Spleen (tissue), 11 donors: Measurements from ENCODE around the gene TPSD1. TPM values are rescaled to one million over a fixed set of nuclear protein-coding genes. Genes with fewer than 3 reads are reported as not detected.

Experiments used
- DNase-seq: peaks from one replicate; pipeline ENCODE4 v3.0.0-alpha.2; 2020
- H3K27ac ChIP-seq, 8 donors: fragments of 200-600 bp; sonication (generic) in 7 of 8; 1 replicate in 4 of 8; 2 replicates in 4 of 8; pipeline versions ENCODE4 v1.5.0 to v1.8.0; 2016 to 2021; ENCODE audit warnings: inconsistent platforms in 4 of 8, mild to moderate bottlenecking in 4 of 8, moderate library complexity in 1 of 8
- H3K27me3 ChIP-seq, 7 donors: fragments of 200-600 bp; sonication (generic) in 6 of 7; replicated peaks in 1 of 7; 1 replicate in 4 of 7; 2 replicates in 3 of 7; pipeline versions ENCODE4 v1.5.0 to v1.8.0; 2016 to 2021; ENCODE audit warnings: inconsistent platforms in 3 of 7, mild to moderate bottlenecking in 1 of 7
- H3K36me3 ChIP-seq, 6 donors: fragments of 200-600 bp; sonication (generic) in 5 of 6; 1 replicate in 4 of 6; 2 replicates in 2 of 6; pipeline versions ENCODE4 v1.5.0 to v1.8.0; 2016 to 2021; ENCODE audit warnings: inconsistent platforms in 2 of 6
- H3K4me1 ChIP-seq, 6 donors: fragments of 200-600 bp; sonication (generic) in 5 of 6; 1 replicate in 3 of 6; 2 replicates in 3 of 6; pipeline versions ENCODE4 v1.5.0 to v1.8.0; 2016 to 2021; ENCODE audit warnings: inconsistent platforms in 3 of 6
- H3K4me3 ChIP-seq, 8 donors: fragments of 200-600 bp; sonication (generic) in 7 of 8; 1 replicate in 4 of 8; 2 replicates in 4 of 8; pipeline versions ENCODE4 v1.5.0 to v1.8.0; 2016 to 2021; ENCODE audit warnings: inconsistent platforms in 4 of 8, mild to moderate bottlenecking in 4 of 8, moderate library complexity in 2 of 8
- H3K9me3 ChIP-seq, 8 donors: fragments of 200-600 bp; sonication (generic) in 7 of 8; 1 replicate in 4 of 8; 2 replicates in 4 of 8; pipeline versions ENCODE4 v1.5.0 to v1.8.0; 2016 to 2021; ENCODE audit warnings: inconsistent platforms in 4 of 8
- CTCF ChIP-seq, 11 experiments: fragments of 200-600 bp in 7 of 11; fragments of 450-650 bp in 4 of 11; sonication (generic) in 4 of 11; IDR thresholded peaks in 8 of 11; conservative IDR thresholded peaks in 3 of 11; 1 replicate in 7 of 11; 2 replicates in 4 of 11; pipeline versions ENCODE4 v1.4.0 to v1.8.0; 2016 to 2021; ENCODE audit warnings: antibody characterized with exemption in 11 of 11, inconsistent platforms in 4 of 11, mild to moderate bottlenecking in 1 of 11
- POLR2A ChIP-seq, 3 donors: fragments of 450-650 bp; IDR thresholded peaks; one replicate each; pipeline ENCODE4 v1.5.1; 2017; ENCODE audit warnings: antibody characterized with exemption in 3 of 3, mild to moderate bottlenecking in 1 of 3
- POLR2AphosphoS5 ChIP-seq, 3 donors: sonication (generic); formaldehyde crosslinking; IDR thresholded peaks; one replicate each; pipeline ENCODE4 v1.5.1; 2017; ENCODE audit warnings: antibody characterized with exemption in 3 of 3
- WGBS, 5 donors: extraction: QIAGEN DNeasy Blood & Tissue Kit in 3 of 5; methylation state at CpG; one replicate each; pipeline versions ENCODE4 v1.1.5 to v1.1.7; 2013 to 2018; 5-methylcytosine and 5-hydroxymethylcytosine counted together
- intact Hi-C: fragments of 100-400 bp; cut with DNase I; formaldehyde crosslinking; loops from one replicate; pipeline ENCODE4 v1.15.0; 2023; ENCODE audit warnings: low total_unique reads
- polyA plus RNA-seq, 3 donors: library from polyadenylated mRNA; stranded (reverse); fragments of 200-250 nt; gene quantifications; one replicate each; pipeline ENCODE4 v1.2.1, GENCODE V29; 2013
- total RNA-seq, 7 donors: library from RNA; depleted of rRNA in 3 of 7; stranded (reverse); fragments of >200 nt in 3 of 7; fragmentation: NEBNext Ultra II Directional in 4 of 7; extraction: Animal tissue kit (Norgen Biotek cat#: 25700) in 4 of 7; gene quantifications; one replicate each; pipeline versions ENCODE4 v1.1.0 to v1.2.1, GENCODE V29; 2016 to 2021
- donor health status: healthy with polysubstance abuse.
- donor health status: DM: no; HTN: no; CAD: no; lungs with moderate emphysema.
- donor health status: DM: no; HTN: no; CAD: no.
- donor health status: Bipolar disorder and iron deficiency.
- donor health status: healthy.
- donor health status: DM: no; HTN: no; CAD: no.
- donor health status: DM: yes; HTN: yes; CAD: no.

The TPSD1 gene
- total and polyA plus RNA-seq, 10 donors: 0.11 to 0.76 TPM; not detected in 8

GRCh38 chr16:1300664-1301476 lies 45.0 kb downstream of the TPSD1 start:
- Histone ChIP-seq H3K36me3 (no peaks in the 10 kb centered on the region), H3K27ac (peak overlapping the region in 2 of 8 donors; percentile 30 to 33), H3K4me3 (peak overlapping the region in 3 of 8 donors; percentile 4 to 54 (median 13)), H3K9me3 (no peaks in the 10 kb centered on the region), H3K27me3 (peaks cover 0 to 49% (median 6%) of the 10 kb centered on the region in 7 donors), H3K4me1 (peaks cover 0 to 67% (median 45%) of the 10 kb centered on the region in 6 donors)
- intact Hi-C loops: no loop called here
- peak; percentile 77 to 96 (median 89) for TF ChIP-seq CTCF (IDR thresholded peaks at IDR 0.05 in 8 of 11, conservative IDR thresholded peaks at IDR 0.05 in 3 of 11)
- TF ChIP-seq POLR2A (IDR thresholded peaks at IDR 0.05): no peak
- peak; percentile 44 to 75 (median 54) for TF ChIP-seq POLR2AphosphoS5 (IDR thresholded peaks at IDR 0.05)
- WGBS, 5 donors: 11 to 17% (median 15%) methylated on average over 7 to 42 of the region's 42 CpGs
- peak; percentile 94 for DNase-seq

GRCh38 chr16:1301562-1301961 lies 45.7 kb downstream of the TPSD1 start:
- no peak overlapping the region for H3K4me3 ChIP-seq
- peaks cover 0 to 42% (median 6%) of the 10 kb centered on the region in 7 donors for H3K27me3 ChIP-seq
- H3K4me1 ChIP-seq: peaks cover 0 to 67% (median 47%) of the 10 kb centered on the region in 6 donors
- no peak for DNase-seq
- no peaks in the 10 kb centered on the region for H3K36me3 ChIP-seq
- TF ChIP-seq CTCF (IDR thresholded peaks at IDR 0.05 in 8 of 11, conservative IDR thresholded peaks at IDR 0.05 in 3 of 11) (no peak), POLR2AphosphoS5 (IDR thresholded peaks at IDR 0.05) (no peak), POLR2A (IDR thresholded peaks at IDR 0.05) (no peak)
- 72 to 89% (median 83%) methylated on average over 10 to 12 of the region's 12 CpGs for WGBS, 5 donors
- intact Hi-C loops: no loop called here
- H3K9me3 ChIP-seq: no peaks in the 10 kb centered on the region
- no peak overlapping the region for H3K27ac ChIP-seq

GRCh38 chr16:1305823-1306222 lies 50.0 kb downstream of the TPSD1 start:
- Histone ChIP-seq H3K27ac (peak overlapping the region in 3 of 8 donors; percentile 18 to 48 (median 46)), H3K4me3 (no peak overlapping the region), H3K9me3 (no peaks in the 10 kb centered on the region), H3K27me3 (peaks cover 0 to 8% (median 0%) of the 10 kb centered on the region in 7 donors), H3K36me3 (no peaks in the 10 kb centered on the region), H3K4me1 (peaks cover 1 to 65% (median 48%) of the 10 kb centered on the region in 6 donors)
- 54 to 73% (median 61%) methylated on average over 8 to 12 of the region's 12 CpGs for WGBS, 5 donors
- DNase-seq: no peak
- TF ChIP-seq CTCF (IDR thresholded peaks at IDR 0.05 in 8 of 11, conservative IDR thresholded peaks at IDR 0.05 in 3 of 11) (no peak), POLR2AphosphoS5 (IDR thresholded peaks at IDR 0.05) (peak in 2 of 3 donors; percentile 37 to 38), POLR2A (IDR thresholded peaks at IDR 0.05) (no peak)
- intact Hi-C loops: no loop called here

GRCh38 chr16:1306334-1306733 lies 50.5 kb downstream of the TPSD1 start:
- intact Hi-C loops: no loop called here
- peaks cover 0 to 3% (median 0%) of the 10 kb centered on the region in 7 donors for H3K27me3 ChIP-seq
- H3K36me3 ChIP-seq: no peaks in the 10 kb centered on the region
- H3K9me3 ChIP-seq: no peaks in the 10 kb centered on the region
- DNase-seq: no peak
- no peak for TF ChIP-seq POLR2A (IDR thresholded peaks at IDR 0.05)
- TF ChIP-seq CTCF (IDR thresholded peaks at IDR 0.05 in 8 of 11, conservative IDR thresholded peaks at IDR 0.05 in 3 of 11): no peak
- no peak for TF ChIP-seq POLR2AphosphoS5 (IDR thresholded peaks at IDR 0.05)
- 70 to 77% (median 71%) methylated on average over 4 of the region's 4 CpGs for WGBS, 5 donors
- peak overlapping the region in 3 of 8 donors; percentile 18 to 48 (median 46) for H3K27ac ChIP-seq
- peaks cover 6 to 65% (median 48%) of the 10 kb centered on the region in 6 donors for H3K4me1 ChIP-seq
- H3K4me3 ChIP-seq: no peak overlapping the region
